ENCODE data around the gene POLD1.

DNA sequence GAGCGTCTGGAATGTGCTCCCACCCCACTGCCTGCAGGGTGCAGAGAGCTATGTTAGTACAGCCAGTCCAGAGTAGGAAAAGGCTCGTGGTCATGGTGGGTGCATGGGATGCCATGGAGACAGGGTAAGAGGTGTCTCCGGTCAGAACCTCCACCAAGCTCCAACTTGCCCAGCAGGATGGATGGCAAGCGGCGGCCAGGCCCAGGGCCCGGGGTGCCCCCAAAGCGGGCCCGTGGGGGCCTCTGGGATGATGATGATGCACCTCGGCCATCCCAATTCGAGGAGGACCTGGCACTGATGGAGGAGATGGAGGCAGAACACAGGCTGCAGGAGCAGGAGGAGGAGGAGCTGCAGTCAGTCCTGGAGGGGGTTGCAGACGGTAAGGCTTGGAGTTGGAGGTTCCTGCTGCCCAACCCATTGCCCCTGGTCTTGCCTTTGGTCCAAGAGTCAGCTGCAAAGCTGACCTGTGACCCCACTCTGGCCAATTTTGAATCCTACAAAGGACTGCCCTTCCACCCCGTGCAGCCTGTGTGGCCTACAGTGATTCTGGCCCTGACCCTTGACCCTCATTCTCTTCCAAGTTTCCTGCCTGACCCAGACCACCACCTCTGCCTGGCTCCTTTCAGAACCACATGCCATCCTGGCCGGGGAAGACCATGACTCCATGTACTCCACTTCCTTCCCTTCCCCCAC is 14.7 kb downstream of the POLD1 start:
- TF ChIP-seq, protein P1, sequence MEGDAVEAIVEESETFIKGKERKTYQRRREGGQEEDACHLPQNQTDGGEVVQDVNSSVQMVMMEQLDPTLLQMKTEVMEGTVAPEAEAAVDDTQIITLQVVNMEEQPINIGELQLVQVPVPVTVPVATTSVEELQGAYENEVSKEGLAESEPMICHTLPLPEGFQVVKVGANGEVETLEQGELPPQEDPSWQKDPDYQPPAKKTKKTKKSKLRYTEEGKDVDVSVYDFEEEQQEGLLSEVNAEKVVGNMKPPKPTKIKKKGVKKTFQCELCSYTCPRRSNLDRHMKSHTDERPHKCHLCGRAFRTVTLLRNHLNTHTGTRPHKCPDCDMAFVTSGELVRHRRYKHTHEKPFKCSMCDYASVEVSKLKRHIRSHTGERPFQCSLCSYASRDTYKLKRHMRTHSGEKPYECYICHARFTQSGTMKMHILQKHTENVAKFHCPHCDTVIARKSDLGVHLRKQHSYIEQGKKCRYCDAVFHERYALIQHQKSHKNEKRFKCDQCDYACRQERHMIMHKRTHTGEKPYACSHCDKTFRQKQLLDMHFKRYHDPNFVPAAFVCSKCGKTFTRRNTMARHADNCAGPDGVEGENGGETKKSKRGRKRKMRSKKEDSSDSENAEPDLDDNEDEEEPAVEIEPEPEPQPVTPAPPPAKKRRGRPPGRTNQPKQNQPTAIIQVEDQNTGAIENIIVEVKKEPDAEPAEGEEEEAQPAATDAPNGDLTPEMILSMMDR (conservative IDR thresholded peaks at IDR 0.05; ENCODE audit: low read length) = no peak
- no peak for TF ChIP-seq EZH2phosphoT487 (IDR thresholded peaks at IDR 0.05; ENCODE audit: borderline replicate concordance, low read depth, low read length)

Data from OCI-LY7 (cell line).